ENCODE results near the gene SMIM41. TPM values are rescaled to one million over a fixed set of nuclear protein-coding genes. Genes with fewer than 3 reads are reported as not detected.

Gene SMIM41
- 0.03 TPM for polyA plus RNA-seq (2013, experiment 1 of 2)
- not detected for polyA plus RNA-seq (2013, experiment 2 of 2)

- Histone ChIP-seq H3K4me1 (ENCODE audit: control insufficient read depth, low read depth, low read length) (peaks cover 3% of the 10 kb centered on the region), H2BK5ac (ENCODE audit: low read length) (no peak within 1 kb of the TSS), H3K4me2 (ENCODE audit: low read length) (no peak within 1 kb of the TSS), H3K4me3 (ENCODE audit: low read length) (no peak within 1 kb of the TSS), H3K27ac (ENCODE audit: low read depth, low read length) (no peak within 1 kb of the TSS), H3K79me1 (ENCODE audit: low read length) (peaks cover 9% of the 10 kb centered on the region), H2BK120ac (ENCODE audit: low read depth, low read length) (no peak within 1 kb of the TSS), H4K5ac (ENCODE audit: low read length) (no peak within 1 kb of the TSS), H3K79me2 (ENCODE audit: control insufficient read depth, insufficient read depth, low read length) (peaks cover 2% of the 10 kb centered on the region), H3K4ac (ENCODE audit: low read depth, low read length) (no peak within 1 kb of the TSS), H4K8ac (ENCODE audit: low read depth, low read length) (no peak within 1 kb of the TSS), H3K23ac (ENCODE audit: low read length) (no peak within 1 kb of the TSS), H3K9ac (ENCODE audit: low read length) (no peak within 1 kb of the TSS), H2BK15ac (replicated peaks; ENCODE audit: low read depth) (no peak within 1 kb of the TSS), H2AK5ac (ENCODE audit: low read length) (no peak within 1 kb of the TSS), H3K36me3 (ENCODE audit: control insufficient read depth, insufficient read depth, low read length) (peaks cover 12% of the 10 kb centered on the region), H3K56ac (ENCODE audit: low read length) (no peak within 1 kb of the TSS), H3K27me3 (ENCODE audit: insufficient read depth, low read length, poor library complexity) (no peaks in the 10 kb centered on the region), H3K18ac (ENCODE audit: low read length) (no peak within 1 kb of the TSS)
- no CpG with 5 or more reads among the region's 87 CpGs for WGBS (ENCODE audit: extremely low coverage, insufficient coverage, low lambda C conversion rate)
- no peak for DNase-seq
These were observed at the start of gene SMIM41 for GRCh38 chr12:52079576-52080402. Gene SMIM41, plus strand, starts transcription at chr12:52079704. Its CDS starts 76 bp downstream, at chr12:52079780.

GRCh38 chr12:52032446-52032803 lies 47.1 kb upstream of the SMIM41 start:
- Histone ChIP-seq H3K36me3 (ENCODE audit: control insufficient read depth, insufficient read depth, low read length) (no peaks in the 10 kb centered on the region), H3K79me2 (ENCODE audit: control insufficient read depth, insufficient read depth, low read length) (no peaks in the 10 kb centered on the region), H3K18ac (ENCODE audit: low read length) (no peak overlapping the region), H3K23ac (ENCODE audit: low read length) (no peak overlapping the region), H2BK120ac (ENCODE audit: low read depth, low read length) (no peak overlapping the region), H3K27me3 (ENCODE audit: insufficient read depth, low read length, poor library complexity) (no peaks in the 10 kb centered on the region), H3K27ac (ENCODE audit: low read depth, low read length) (no peak overlapping the region), H3K9ac (ENCODE audit: low read length) (peak overlapping the region; percentile 19), H3K4me1 (ENCODE audit: control insufficient read depth, low read depth, low read length) (peaks cover 3% of the 10 kb centered on the region), H4K5ac (ENCODE audit: low read length) (no peak overlapping the region), H3K56ac (ENCODE audit: low read length) (no peak overlapping the region), H3K4ac (ENCODE audit: low read depth, low read length) (no peak overlapping the region), H3K79me1 (ENCODE audit: low read length) (no peaks in the 10 kb centered on the region), H4K8ac (ENCODE audit: low read depth, low read length) (no peak overlapping the region), H3K4me3 (ENCODE audit: low read length) (no peak overlapping the region), H2BK5ac (ENCODE audit: low read length) (no peak overlapping the region), H2BK15ac (replicated peaks; ENCODE audit: low read depth) (no peak overlapping the region), H2AK5ac (ENCODE audit: low read length) (no peak overlapping the region), H3K4me2 (ENCODE audit: low read length) (peak overlapping the region; percentile 40)
- DNase-seq: no peak
- WGBS (ENCODE audit: extremely low coverage, insufficient coverage, low lambda C conversion rate): no CpG with 5 or more reads among the region's 5 CpGs

- H3K27me3 ChIP-seq (ENCODE audit: insufficient read depth, low read length, poor library complexity): no peaks in the 10 kb centered on the region
- no peak overlapping the region for H2BK5ac ChIP-seq (ENCODE audit: low read length)
- H4K8ac ChIP-seq (ENCODE audit: low read depth, low read length): peak overlapping the region; percentile 68
- H3K79me1 ChIP-seq (ENCODE audit: low read length): no peaks in the 10 kb centered on the region
- whole genome bisulfite sequencing (ENCODE audit: extremely low coverage, insufficient coverage, low lambda C conversion rate): no CpG with 5 or more reads among the region's 48 CpGs
- peak overlapping the region; percentile 80 for H3K56ac ChIP-seq (ENCODE audit: low read length)
- no peak overlapping the region for H4K5ac ChIP-seq (ENCODE audit: low read length)
- peaks cover 3% of the 10 kb centered on the region for H3K4me1 ChIP-seq (ENCODE audit: control insufficient read depth, low read depth, low read length)
- no peak overlapping the region for H2BK120ac ChIP-seq (ENCODE audit: low read depth, low read length)
- H2BK15ac ChIP-seq (replicated peaks; ENCODE audit: low read depth): no peak overlapping the region
- H3K4me3 ChIP-seq (ENCODE audit: low read length): no peak overlapping the region
- peak; percentile 99 for DNase-seq
- peak overlapping the region; percentile 77 for H3K18ac ChIP-seq (ENCODE audit: low read length)
- peak overlapping the region; percentile 73 for H3K9ac ChIP-seq (ENCODE audit: low read length)
- H2AK5ac ChIP-seq (ENCODE audit: low read length): no peak overlapping the region
- peak overlapping the region; percentile 64 for H3K4me2 ChIP-seq (ENCODE audit: low read length)
- H3K36me3 ChIP-seq (ENCODE audit: control insufficient read depth, insufficient read depth, low read length): no peaks in the 10 kb centered on the region
- H3K27ac ChIP-seq (ENCODE audit: low read depth, low read length): no peak overlapping the region
- H3K23ac ChIP-seq (ENCODE audit: low read length): no peak overlapping the region
- no peaks in the 10 kb centered on the region for H3K79me2 ChIP-seq (ENCODE audit: control insufficient read depth, insufficient read depth, low read length)
- peak overlapping the region; percentile 88 for H3K4ac ChIP-seq (ENCODE audit: low read depth, low read length)
These were observed 46.6 kb upstream of the SMIM41 start for GRCh38 chr12:52032804-52033445.

GRCh38 chr12:52033446-52034140 lies 45.9 kb upstream of the SMIM41 start:
- no CpG with 5 or more reads among the region's 13 CpGs for WGBS (ENCODE audit: extremely low coverage, insufficient coverage, low lambda C conversion rate)
- H3K79me1 ChIP-seq (ENCODE audit: low read length): no peaks in the 10 kb centered on the region

GRCh38 chr12:52035190-52035589 lies 44.3 kb upstream of the SMIM41 start:
- no peak overlapping the region for H3K9ac ChIP-seq (ENCODE audit: low read length)
- no peak overlapping the region for H3K23ac ChIP-seq (ENCODE audit: low read length)
- no peak overlapping the region for H3K4me2 ChIP-seq (ENCODE audit: low read length)
- no peak overlapping the region for H3K4ac ChIP-seq (ENCODE audit: low read depth, low read length)
- no peaks in the 10 kb centered on the region for H3K79me2 ChIP-seq (ENCODE audit: control insufficient read depth, insufficient read depth, low read length)
- peaks cover 5% of the 10 kb centered on the region for H3K79me1 ChIP-seq (ENCODE audit: low read length)
- no CpG with 5 or more reads among the region's 4 CpGs for WGBS (ENCODE audit: extremely low coverage, insufficient coverage, low lambda C conversion rate)
- no peak overlapping the region for H4K8ac ChIP-seq (ENCODE audit: low read depth, low read length)
- no peak overlapping the region for H3K18ac ChIP-seq (ENCODE audit: low read length)
- no peaks in the 10 kb centered on the region for H3K36me3 ChIP-seq (ENCODE audit: control insufficient read depth, insufficient read depth, low read length)
- no peak overlapping the region for H2BK120ac ChIP-seq (ENCODE audit: low read depth, low read length)
- H3K4me1 ChIP-seq (ENCODE audit: control insufficient read depth, low read depth, low read length): peaks cover 3% of the 10 kb centered on the region
- no peak overlapping the region for H2BK5ac ChIP-seq (ENCODE audit: low read length)
- no peaks in the 10 kb centered on the region for H3K27me3 ChIP-seq (ENCODE audit: insufficient read depth, low read length, poor library complexity)
- H2AK5ac ChIP-seq (ENCODE audit: low read length): peak overlapping the region; percentile 69
- no peak overlapping the region for H4K5ac ChIP-seq (ENCODE audit: low read length)
- no peak for DNase-seq
- no peak overlapping the region for H3K27ac ChIP-seq (ENCODE audit: low read depth, low read length)
- H3K56ac ChIP-seq (ENCODE audit: low read length): no peak overlapping the region
- H2BK15ac ChIP-seq (replicated peaks; ENCODE audit: low read depth): no peak overlapping the region
- no peak overlapping the region for H3K4me3 ChIP-seq (ENCODE audit: low read length)

More at GRCh38 chr12:52033446-52034140, 45.9 kb upstream of the SMIM41 start:
- Histone ChIP-seq H4K8ac (ENCODE audit: low read depth, low read length) (peak overlapping the region; percentile 68), H3K18ac (ENCODE audit: low read length) (peak overlapping the region; percentile 77), H3K9ac (ENCODE audit: low read length) (peak overlapping the region; percentile 73), H2BK15ac (replicated peaks; ENCODE audit: low read depth) (no peak overlapping the region), H2AK5ac (ENCODE audit: low read length) (peak overlapping the region; percentile 82), H3K56ac (ENCODE audit: low read length) (peak overlapping the region; percentile 80), H3K27ac (ENCODE audit: low read depth, low read length) (no peak overlapping the region), H3K4ac (ENCODE audit: low read depth, low read length) (peak overlapping the region; percentile 88), H4K5ac (ENCODE audit: low read length) (no peak overlapping the region), H2BK5ac (ENCODE audit: low read length) (no peak overlapping the region), H3K36me3 (ENCODE audit: control insufficient read depth, insufficient read depth, low read length) (no peaks in the 10 kb centered on the region), H3K79me2 (ENCODE audit: control insufficient read depth, insufficient read depth, low read length) (no peaks in the 10 kb centered on the region), H3K23ac (ENCODE audit: low read length) (no peak overlapping the region), H3K4me2 (ENCODE audit: low read length) (peak overlapping the region; percentile 64), H2BK120ac (ENCODE audit: low read depth, low read length) (no peak overlapping the region), H3K27me3 (ENCODE audit: insufficient read depth, low read length, poor library complexity) (no peaks in the 10 kb centered on the region), H3K4me3 (ENCODE audit: low read length) (no peak overlapping the region), H3K4me1 (ENCODE audit: control insufficient read depth, low read depth, low read length) (peaks cover 3% of the 10 kb centered on the region)
- DNase-seq: no peak

Data from mesendoderm (in vitro differentiated cells).